ENCODE results near the gene ACAT2.

GRCh38 chr6:159800141-159800865 lies 38.5 kb downstream of the ACAT2 start, which contains the start of gene PNLDC1:
- TF ChIP-seq ZFP3 (CRISPR knock-in tag; IDR thresholded peaks at IDR 0.05), result no peak
- TF ChIP-seq, protein P1, sequence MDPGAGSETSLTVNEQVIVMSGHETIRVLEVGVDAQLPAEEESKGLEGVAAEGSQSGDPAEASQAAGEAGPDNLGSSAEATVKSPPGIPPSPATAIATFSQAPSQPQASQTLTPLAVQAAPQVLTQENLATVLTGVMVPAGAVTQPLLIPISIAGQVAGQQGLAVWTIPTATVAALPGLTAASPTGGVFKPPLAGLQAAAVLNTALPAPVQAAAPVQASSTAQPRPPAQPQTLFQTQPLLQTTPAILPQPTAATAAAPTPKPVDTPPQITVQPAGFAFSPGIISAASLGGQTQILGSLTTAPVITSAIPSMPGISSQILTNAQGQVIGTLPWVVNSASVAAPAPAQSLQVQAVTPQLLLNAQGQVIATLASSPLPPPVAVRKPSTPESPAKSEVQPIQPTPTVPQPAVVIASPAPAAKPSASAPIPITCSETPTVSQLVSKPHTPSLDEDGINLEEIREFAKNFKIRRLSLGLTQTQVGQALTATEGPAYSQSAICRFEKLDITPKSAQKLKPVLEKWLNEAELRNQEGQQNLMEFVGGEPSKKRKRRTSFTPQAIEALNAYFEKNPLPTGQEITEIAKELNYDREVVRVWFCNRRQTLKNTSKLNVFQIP (CRISPR knock-in tag; IDR thresholded peaks at IDR 0.05; ENCODE audit: borderline replicate concordance, low read depth), result no peak
- no peak for TF ChIP-seq ESRRG (CRISPR knock-in tag; IDR thresholded peaks at IDR 0.05)
- TF ChIP-seq ZC3H10 (CRISPR knock-in tag; IDR thresholded peaks at IDR 0.05), result no peak
- no peak for TF ChIP-seq PATZ1 (CRISPR knock-in tag; IDR thresholded peaks at IDR 0.05; ENCODE audit: borderline replicate concordance)
- TF ChIP-seq ZNF70 (CRISPR knock-in tag; IDR thresholded peaks at IDR 0.05), result no peak
- TF ChIP-seq PPARA (CRISPR knock-in tag; IDR thresholded peaks at IDR 0.05; ENCODE audit: borderline replicate concordance), result no peak
- no peak for TF ChIP-seq ARNTL (CRISPR knock-in tag; IDR thresholded peaks at IDR 0.05; ENCODE audit: borderline replicate concordance, low read depth)
- no peak for TF ChIP-seq OSR1 (CRISPR knock-in tag; IDR thresholded peaks at IDR 0.05)
- TF ChIP-seq CSRNP3 (CRISPR knock-in tag; IDR thresholded peaks at IDR 0.05), result no peak
- no peak for TF ChIP-seq ZNF565 (CRISPR knock-in tag; conservative IDR thresholded peaks at IDR 0.05; ENCODE audit: low read depth)
- no peak for TF ChIP-seq TSHZ2 (CRISPR knock-in tag; IDR thresholded peaks at IDR 0.05)
